Sigmoid colon (tissue), 4 donors: ENCODE results near the gene LRRC56.

Source experiments
- POLR2A ChIP-seq, 2 donors: fragments of 450-650 bp; IDR thresholded peaks; one replicate each; pipeline ENCODE4 v1.6.1; 2016; ENCODE audit warnings: antibody characterized with exemption in 2 of 2, mild to moderate bottlenecking in 2 of 2, moderate library complexity in 2 of 2
- POLR2AphosphoS5 ChIP-seq, 4 donors: sonication (generic); formaldehyde crosslinking; IDR thresholded peaks; one replicate each; pipeline ENCODE4 v1.6.1; 2017; ENCODE audit warnings: antibody characterized with exemption in 4 of 4

DNA sequence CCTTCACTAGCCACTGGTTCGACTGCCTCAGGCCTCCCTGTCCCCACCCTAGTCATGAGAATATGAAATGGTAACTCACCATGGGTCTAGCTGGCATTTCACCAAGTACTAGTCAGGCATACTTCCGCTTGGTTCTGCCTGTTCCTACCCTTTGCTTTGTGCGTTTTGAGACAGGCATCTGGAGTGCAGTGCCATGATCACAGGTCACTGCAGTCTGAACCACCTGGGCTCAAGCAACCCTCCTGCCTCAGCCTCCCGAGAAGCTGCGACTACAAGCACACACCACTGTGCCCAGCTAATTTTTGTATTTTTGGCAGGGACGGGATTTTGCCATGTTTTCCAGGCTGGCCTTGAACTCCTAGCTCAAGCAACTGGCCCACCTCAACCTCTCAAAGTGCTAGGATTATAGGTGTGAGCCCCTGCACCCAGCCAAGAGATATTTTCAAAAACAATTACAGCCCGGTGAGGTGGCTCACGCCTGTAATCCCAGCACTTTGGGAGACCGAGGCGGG lies 16.1 kb upstream of the LRRC56 start:
- no peak for TF ChIP-seq POLR2A (IDR thresholded peaks at IDR 0.05)
- no peak for TF ChIP-seq POLR2AphosphoS5 (IDR thresholded peaks at IDR 0.05)
